ENCODE data around the gene TEDC2. TPM values are rescaled to one million over a fixed set of nuclear protein-coding genes. Genes with fewer than 3 reads are reported as not detected.

The TEDC2 gene
- total and polyA plus RNA-seq, 9 of the 15 experiments (the other 6 are each of a cell fraction or from before 2014, with no cell fraction given): 0.75 to 57.0 (median 17.6) TPM

DNA sequence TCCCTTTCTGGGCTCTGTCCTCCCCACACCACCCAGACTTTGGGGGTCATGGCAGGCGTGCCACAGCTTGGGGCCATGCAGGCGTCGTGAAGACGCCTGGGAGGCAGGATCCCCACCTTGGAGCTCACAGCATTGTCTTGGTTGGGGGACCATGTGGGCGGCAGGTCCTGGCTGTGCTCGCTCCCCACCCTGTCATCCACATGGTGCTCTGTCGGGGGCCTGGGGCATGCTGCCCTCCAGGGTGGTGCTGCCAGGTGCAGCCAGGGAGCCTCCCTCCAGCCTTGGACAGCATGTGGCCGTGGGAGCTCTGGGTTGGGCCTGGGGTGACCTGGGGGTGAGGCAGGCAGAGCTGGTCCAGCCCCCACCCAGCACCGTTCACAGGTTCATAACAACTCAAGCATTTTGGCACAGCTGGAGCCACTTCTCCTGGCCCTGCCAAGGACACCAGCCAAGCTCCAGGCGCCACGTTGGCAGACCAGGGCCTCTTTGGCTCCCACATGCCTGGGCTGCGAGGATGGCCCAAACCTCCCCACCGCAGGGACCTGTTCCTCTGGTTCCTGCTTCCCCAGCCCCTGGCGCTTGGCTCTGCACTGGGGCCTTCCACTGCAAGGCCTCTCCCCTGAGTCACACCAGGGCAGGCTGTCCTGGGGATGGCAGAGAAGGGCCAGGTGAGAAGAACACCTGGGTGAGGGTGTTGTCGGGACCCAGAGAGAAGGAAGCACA, 38.8 kb downstream of the TEDC2 start:
- intact Hi-C loops (cut with micrococcal nuclease) (loop anchor here (5.0 kb wide), 1 partner anchor 301 kb away; the partner anchor contains the start of gene CASKIN1), in situ Hi-C loops (cut with MboI) (no loop called here)
- H2AFZ ChIP-seq (ENCODE audit: low read depth, low read length): no peak overlapping the region
- FAIRE-seq (no peak), ATAC-seq (no peak), DNase-seq (ENCODE audit: extremely low read depth in 1 of 4, low spot score in 3 of 4) (no peak)
- CTCF ChIA-PET (ENCODE audit: low intra/inter-chr PET ratio): interaction anchor here (0.9 to 1.0 kb wide), 2 partner anchors 159 to 201 kb away, joined by 3 read pairs; no protein-coding TSS in a partner anchor
- POLR2A ChIA-PET: no interaction called here
- no TSS peak for BruUV-seq (replicated peaks)
- WGBS (ENCODE audit: insufficient coverage, low coverage, missing lambda C conversion rate): 86% methylated on average over 15 of the region's 15 CpGs
- peaks cover 19% of the 10 kb centered on the region for H3K79me2 ChIP-seq (ENCODE audit: control insufficient read depth, insufficient read depth, low read length)
- peak overlapping the region in 1 of 2 experiments; percentile 83; a peak in 2 of 4 replicates for H3K9ac ChIP-seq (ENCODE audit: insufficient read depth in 1 of 2, low read depth in 2 of 2, low read length in 2 of 2)
- H3K4me2 ChIP-seq (ENCODE audit: insufficient read depth, low read length): no peak overlapping the region
- TF ChIP-seq NRF1 (conservative IDR thresholded peaks at IDR 0.05 in 1 of 2, IDR thresholded peaks at IDR 0.05 in 1 of 2): no peak
- TF ChIP-seq FOS (IDR thresholded peaks at IDR 0.05; ENCODE audit: extremely low read depth, insufficient read length): no peak
- TF ChIP-seq GTF2A2 (tag; IDR thresholded peaks at IDR 0.05): no peak
- no peak for TF ChIP-seq ZNF431 (CRISPR knock-in tag; IDR thresholded peaks at IDR 0.05)
- H3K36me3 ChIP-seq (ENCODE audit: control insufficient read depth, insufficient read depth, low read length): peaks cover 67% of the 10 kb centered on the region; the same call in 2 of the 3 replicates
- no peaks in the 10 kb centered on the region for H3K9me1 ChIP-seq (ENCODE audit: control insufficient read depth, insufficient read depth, low read length)
- peaks cover 22 to 73% of the 10 kb centered on the region in 2 experiments for H3K4me1 ChIP-seq (replicated peaks in 1 of 2; ENCODE audit: control insufficient read depth in 2 of 2, insufficient read depth in 2 of 2, low read length in 2 of 2)
- H3K4me3 ChIP-seq: no peak overlapping the region
- peaks cover 9% of the 10 kb centered on the region for H4K20me1 ChIP-seq (replicated peaks; ENCODE audit: control insufficient read depth, insufficient read depth, low read length)
- H3K9me3 ChIP-seq (replicated peaks; ENCODE audit: control insufficient read depth, insufficient read depth, low read depth, low read length): no peaks in the 10 kb centered on the region
- H3K27ac ChIP-seq (ENCODE audit: extremely low read depth, low read depth, low read length): no peak overlapping the region
- no peaks in the 10 kb centered on the region for H3K27me3 ChIP-seq (ENCODE audit: control insufficient read depth in 2 of 2, insufficient read depth in 2 of 2, low read length in 2 of 2)

DNA sequence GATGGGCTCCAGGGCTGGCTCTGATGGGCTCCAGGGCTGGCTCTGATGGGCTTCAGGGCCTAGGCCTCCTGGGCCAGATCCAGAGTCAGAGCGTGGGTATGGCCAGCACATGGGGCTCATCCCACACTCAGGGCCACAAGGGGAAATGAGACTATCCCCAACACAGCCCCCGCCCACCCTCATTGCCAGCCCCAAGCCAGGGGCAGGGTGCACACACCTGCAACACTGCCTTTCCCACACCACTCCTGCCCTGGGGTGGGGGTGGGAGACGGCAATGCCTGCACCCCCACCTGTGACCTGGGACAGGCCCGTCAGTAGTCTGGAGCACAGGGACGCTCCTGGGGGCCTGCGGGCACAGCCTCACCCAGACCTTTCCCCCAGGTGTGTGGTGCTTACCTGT, 39.5 kb downstream of the TEDC2 start:
- Histone ChIP-seq H3K9ac (ENCODE audit: insufficient read depth in 1 of 2, low read depth in 2 of 2, low read length in 2 of 2) (no peak overlapping the region; a peak in 1 of 4 replicates), H3K27me3 (ENCODE audit: control insufficient read depth in 2 of 2, insufficient read depth in 2 of 2, low read length in 2 of 2) (no peaks in the 10 kb centered on the region), H3K4me1 (replicated peaks in 1 of 2; ENCODE audit: control insufficient read depth in 2 of 2, insufficient read depth in 2 of 2, low read length in 2 of 2) (peaks cover 20 to 76% of the 10 kb centered on the region in 2 experiments), H3K4me3 (no peak overlapping the region), H4K20me1 (replicated peaks; ENCODE audit: control insufficient read depth, insufficient read depth, low read length) (peaks cover 9% of the 10 kb centered on the region), H3K27ac (ENCODE audit: extremely low read depth, low read depth, low read length) (no peak overlapping the region), H2AFZ (ENCODE audit: low read depth, low read length) (no peak overlapping the region), H3K4me2 (ENCODE audit: insufficient read depth, low read length) (no peak overlapping the region), H3K9me1 (ENCODE audit: control insufficient read depth, insufficient read depth, low read length) (no peaks in the 10 kb centered on the region), H3K9me3 (replicated peaks; ENCODE audit: control insufficient read depth, insufficient read depth, low read depth, low read length) (no peaks in the 10 kb centered on the region), H3K36me3 (ENCODE audit: control insufficient read depth, insufficient read depth, low read length) (peaks cover 66% of the 10 kb centered on the region; the same call in 2 of the 3 replicates), H3K79me2 (ENCODE audit: control insufficient read depth, insufficient read depth, low read length) (peaks cover 19% of the 10 kb centered on the region)
- no peak for DNase-seq (ENCODE audit: extremely low read depth in 1 of 4, low spot score in 3 of 4)
- ChIA-PET CTCF (ENCODE audit: low intra/inter-chr PET ratio) (interaction anchor here (0.9 to 1.0 kb wide), 2 partner anchors 159 to 202 kb away, joined by 3 read pairs; no protein-coding TSS in a partner anchor), POLR2A (no interaction called here)
- BruUV-seq (replicated peaks): no TSS peak
- ATAC-seq: no peak
- intact Hi-C loops (cut with micrococcal nuclease) (loop anchor here (5.0 kb wide), 1 partner anchor 302 kb away; the partner anchor contains the start of gene CASKIN1), in situ Hi-C loops (cut with MboI) (no loop called here)
- 93% methylated on average over 4 of the region's 6 CpGs for WGBS (ENCODE audit: insufficient coverage, low coverage, missing lambda C conversion rate)
- no peak for FAIRE-seq
- TF ChIP-seq TOE1 (IDR thresholded peaks at IDR 0.05; ENCODE audit: borderline replicate concordance): no peak
- TF ChIP-seq TOE1 (CRISPR knock-in tag; IDR thresholded peaks at IDR 0.05; ENCODE audit: borderline replicate concordance, low read depth): no peak
- no peak for TF ChIP-seq TCF3 (CRISPR knock-in tag; IDR thresholded peaks at IDR 0.05)
- no peak for TF ChIP-seq ZNF589 (CRISPR knock-in tag; IDR thresholded peaks at IDR 0.05; ENCODE audit: low read depth)
- no peak for TF ChIP-seq BRD9 (IDR thresholded peaks at IDR 0.05; ENCODE audit: low read depth, partially characterized antibody)
- TF ChIP-seq ID3 (CRISPR knock-in tag; IDR thresholded peaks at IDR 0.05): no peak
- no peak for TF ChIP-seq ID3 (tag; IDR thresholded peaks at IDR 0.05)
- no peak for TF ChIP-seq ZNF695 (CRISPR knock-in tag; IDR thresholded peaks at IDR 0.05)
- TF ChIP-seq ZNF143 (CRISPR knock-in tag; IDR thresholded peaks at IDR 0.05): no peak
- no peak for TF ChIP-seq KAT2B (IDR thresholded peaks at IDR 0.05; ENCODE audit: low read depth, low read length)
- no peak for TF ChIP-seq ZNF354B (CRISPR knock-in tag; IDR thresholded peaks at IDR 0.05)
- no peak for TF ChIP-seq ZNF263 (CRISPR knock-in tag; IDR thresholded peaks at IDR 0.05; ENCODE audit: borderline replicate concordance)

All from K562 (cell line).